PC-3 (cell line): ENCODE measurements around the gene CCDC183. TPM values are rescaled to one million over a fixed set of nuclear protein-coding genes. Genes with fewer than 3 reads are reported as not detected.

Source experiments
- ATAC-seq: fragments of 200-7000 bp; cut with Tn5 transposase; 2 replicates; pipeline ENCODE4 v1.9.1; 2020; ENCODE audit warnings: mild to moderate bottlenecking, moderate library complexity
- BruUV-seq: library from RNA; stranded (reverse); fragments of 400-500 nt; replicated peaks from 2 replicates; lab custom pipeline; 2021; lab: Mats Ljungman, UMichigan
- CTCF ChIA-PET: fragments of 300-600 bp; sonication (Branson Sonifier 250); formaldehyde crosslinking; loops from one replicate; lab custom pipeline; 2022; ENCODE audit warnings: antibody characterized with exemption; lab: Charles Lee
- POLR2A ChIA-PET: fragments of 300-600 bp; sonication (Branson Sonifier 250); formaldehyde crosslinking; loops from one replicate; lab custom pipeline; 2022; ENCODE audit warnings: antibody characterized with exemption; ENCODE audit not compliant: unreplicated experiment; lab: Charles Lee
- DNase-seq: peaks from one replicate; pipeline ENCODE4 v3.0.0-alpha.2; 2015
- H2AFZ ChIP-seq: fragments of 300-600 bp; sonication (generic); 2 replicates; pipeline ENCODE4 v1.6.0; 2016; ENCODE audit warnings: antibody characterized with exemption, low read length
- H3F3A ChIP-seq: fragments of 300-600 bp; sonication (generic); one replicate; pipeline ENCODE4 v1.6.0; 2017; ENCODE audit warnings: antibody characterized with exemption, low read length, control low read depth, mild to moderate bottlenecking; ENCODE audit not compliant: unreplicated experiment
- H3K27ac ChIP-seq: fragments of 300-600 bp; sonication (generic); 2 replicates; pipeline ENCODE4 v1.5.1; 2016; ENCODE audit warnings: mild to moderate bottlenecking, low read length
- H3K27me3 ChIP-seq: fragments of 300-600 bp; sonication (generic); 2 replicates; pipeline ENCODE4 v1.6.1; 2016; ENCODE audit warnings: low read length, mixed read lengths
- H3K36me3 ChIP-seq: fragments of 300-600 bp; sonication (generic); 2 replicates; pipeline ENCODE4 v1.6.1; 2016; ENCODE audit warnings: low read depth, mixed run types, low read length, mixed read lengths
- H3K4me1 ChIP-seq: fragments of 300-600 bp; sonication (generic); 2 replicates; pipeline ENCODE4 v1.5.1; 2016; ENCODE audit warnings: low read length; ENCODE audit not compliant: insufficient read depth
- H3K4me2 ChIP-seq: fragments of 300-600 bp; sonication (generic); 2 replicates; pipeline ENCODE4 v1.6.0; 2016; ENCODE audit warnings: low read length
- H3K4me3 ChIP-seq: fragments of 300-600 bp; sonication (generic); 2 replicates; pipeline ENCODE4 v1.5.1; 2016; ENCODE audit warnings: mild to moderate bottlenecking, low read length, mixed read lengths
- H3K79me2 ChIP-seq: fragments of 300-600 bp; sonication (generic); 2 replicates; pipeline ENCODE4 v1.6.1; 2017; ENCODE audit warnings: low read length, mixed read lengths
- H3K9ac ChIP-seq: fragments of 300-600 bp; sonication (generic); 2 replicates; pipeline ENCODE4 v1.6.0; 2016; ENCODE audit warnings: mild to moderate bottlenecking, low read length
- H3K9me2 ChIP-seq: fragments of 300-600 bp; sonication (generic); replicated peaks from 2 replicates; pipeline ENCODE4 v1.6.1; 2016; ENCODE audit warnings: mixed run types, low read length, mixed read lengths
- H3K9me3 ChIP-seq: fragments of 300-600 bp; sonication (generic); 2 replicates; pipeline ENCODE4 v1.6.1; 2016; ENCODE audit warnings: low read length, mixed read lengths
- H4K20me1 ChIP-seq: fragments of 300-600 bp; sonication (generic); 2 replicates; pipeline ENCODE4 v1.6.1; 2016; ENCODE audit warnings: low read length, mixed read lengths
- CTCF ChIP-seq: fragments of 300-600 bp; sonication (generic); conservative IDR thresholded peaks from 2 replicates; pipeline ENCODE4 v1.5.1; 2017; ENCODE audit warnings: antibody characterized with exemption, low read depth, mild to moderate bottlenecking, low read length
- EZH2 ChIP-seq: fragments of 300-600 bp; sonication (generic); IDR thresholded peaks from one replicate; pipeline ENCODE4 v1.6.1; 2017; ENCODE audit warnings: antibody characterized with exemption, mild to moderate bottlenecking, low read length; ENCODE audit not compliant: unreplicated experiment
- EZH2phosphoT487 ChIP-seq: fragments of 300-600 bp; sonication (generic); IDR thresholded peaks from 2 replicates; pipeline ENCODE4 v1.6.1; 2018; ENCODE audit warnings: mild to moderate bottlenecking, antibody characterized with exemption, low read length, borderline replicate concordance
- intact Hi-C: fragments of 100-400 bp; cut with micrococcal nuclease; formaldehyde crosslinking; loops from 2 replicates; pipeline ENCODE4 v1.9.0; 2023
- total RNA-seq: library from RNA; depleted of rRNA; stranded (reverse); fragments of >200 nt; gene quantifications from 2 replicates; pipeline ENCODE4 v1.2.3, GENCODE V29; 2014

The CCDC183 gene
- total RNA-seq, 1 experiment from 2014 or later = 0.87 TPM

DNA sequence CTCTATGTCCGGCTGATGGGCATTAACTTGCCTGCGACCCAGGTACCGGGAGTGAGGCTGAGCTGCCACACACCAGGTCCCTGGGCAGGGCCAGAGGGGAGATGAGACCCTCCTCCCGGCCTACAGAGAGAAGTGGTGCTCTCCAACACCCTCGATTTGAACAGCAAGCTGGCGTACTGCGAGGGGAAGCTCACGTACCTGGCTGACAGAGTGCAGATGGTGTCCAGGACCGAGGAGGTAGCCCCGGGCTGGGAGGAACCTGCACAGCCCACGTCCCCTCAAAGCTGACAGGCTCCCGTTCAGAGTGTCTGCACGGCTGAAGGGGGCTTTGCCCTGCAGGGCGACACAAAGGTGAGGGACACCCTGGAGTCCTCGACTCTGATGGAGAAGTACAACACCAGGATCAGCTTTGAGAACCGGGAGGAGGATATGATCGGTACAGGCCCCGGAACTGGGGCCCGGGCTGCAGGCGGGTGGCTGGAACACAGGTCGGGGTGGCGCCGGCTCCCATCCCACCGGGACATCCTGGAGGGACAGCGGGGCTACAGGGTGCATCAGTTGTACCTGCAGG, 10.6 kb downstream of the CCDC183 start:
- ChIA-PET CTCF (interaction anchor here (0.7 kb wide), 1 partner anchor 37 kb away, joined by 3 read pairs; no protein-coding TSS in a partner anchor), POLR2A (no interaction called here)
- intact Hi-C loops = no loop called here
- ATAC-seq = peak; percentile 16
- no peaks in the 10 kb centered on the region for H3F3A ChIP-seq
- H3K9me3 ChIP-seq = no peaks in the 10 kb centered on the region
- peak overlapping the region; percentile 98 for H3K4me2 ChIP-seq
- no peaks in the 10 kb centered on the region for H3K9me2 ChIP-seq
- TF ChIP-seq EZH2phosphoT487 (no peak), CTCF (no peak), EZH2 (no peak)
- no TSS peak for BruUV-seq
- peaks cover 8% of the 10 kb centered on the region; the same call in 1 of the 2 replicates for H3K36me3 ChIP-seq
- peaks cover 51% of the 10 kb centered on the region for H3K79me2 ChIP-seq
- H2AFZ ChIP-seq = peak overlapping the region; percentile 95
- peak overlapping the region; percentile 91 for H3K9ac ChIP-seq
- peak overlapping the region; percentile 85 for H3K4me3 ChIP-seq
- peaks cover 17% of the 10 kb centered on the region for H3K4me1 ChIP-seq
- no peak overlapping the region for H3K27ac ChIP-seq
- H3K27me3 ChIP-seq = no peaks in the 10 kb centered on the region
- H4K20me1 ChIP-seq = peaks cover 7% of the 10 kb centered on the region; the same call in 1 of the 2 replicates
- DNase-seq = no peak

GRCh38 chr9:136807281-136808074, 11.3 kb downstream of the CCDC183 start, which contains the start of gene RABL6:
Gene RABL6 (plus strand): TSS chr9:136807948. CDS start chr9:136808197, 249 bp downstream.
- peak; percentile 75 for ATAC-seq
- DNase-seq = peak; percentile 67
- H3F3A ChIP-seq = no peaks in the 10 kb centered on the region
- H3K4me2 ChIP-seq = peak within 1 kb of the TSS; percentile 98
- peak within 1 kb of the TSS; percentile 95 for H2AFZ ChIP-seq
- H3K36me3 ChIP-seq = peaks cover 8% of the 10 kb centered on the region; the same call in 1 of the 2 replicates
- POLR2A ChIA-PET = no interaction called here
- H3K79me2 ChIP-seq = peaks cover 58% of the 10 kb centered on the region
- intact Hi-C loops = no loop called here
- peaks cover 17% of the 10 kb centered on the region for H3K4me1 ChIP-seq
- TF ChIP-seq EZH2phosphoT487 (no peak), CTCF (no peak), EZH2 (no peak)
- H3K9me3 ChIP-seq = no peaks in the 10 kb centered on the region
- peak within 1 kb of the TSS; percentile 91 for H3K9ac ChIP-seq
- H3K9me2 ChIP-seq = no peaks in the 10 kb centered on the region
- TSS peak; percentile 31 for BruUV-seq
- peak within 1 kb of the TSS; percentile 85 for H3K4me3 ChIP-seq
- H3K27me3 ChIP-seq = no peaks in the 10 kb centered on the region
- peaks cover 7% of the 10 kb centered on the region; the same call in 1 of the 2 replicates for H4K20me1 ChIP-seq
- H3K27ac ChIP-seq = peak within 1 kb of the TSS; percentile 34; the same call in 1 of the 2 replicates
- CTCF ChIA-PET = interaction anchor here (0.7 kb wide), 1 partner anchor 37 kb away, joined by 3 read pairs; no protein-coding TSS in a partner anchor
